ENCODE data around the gene KTN1.

DNA sequence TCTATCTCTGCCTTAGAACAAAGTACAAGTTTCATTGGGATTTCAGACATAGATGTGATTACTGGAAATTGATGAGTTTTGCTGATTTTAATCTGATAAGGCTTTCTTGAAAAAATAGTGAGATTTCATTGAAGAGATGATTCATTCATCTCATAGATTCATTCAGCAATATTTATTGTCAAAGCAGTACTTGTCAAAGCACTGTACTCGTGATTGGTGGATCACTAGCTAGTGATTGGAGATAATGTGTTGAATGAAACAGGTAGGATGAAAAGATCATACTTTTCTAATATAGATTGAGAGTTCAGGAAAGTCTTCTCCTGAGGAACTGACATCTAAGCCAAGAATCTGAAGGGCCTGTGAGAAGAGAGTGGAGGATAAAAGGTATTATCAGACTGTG lies 71.0 kb downstream of the KTN1 start:
- TF ChIP-seq, protein P1, sequence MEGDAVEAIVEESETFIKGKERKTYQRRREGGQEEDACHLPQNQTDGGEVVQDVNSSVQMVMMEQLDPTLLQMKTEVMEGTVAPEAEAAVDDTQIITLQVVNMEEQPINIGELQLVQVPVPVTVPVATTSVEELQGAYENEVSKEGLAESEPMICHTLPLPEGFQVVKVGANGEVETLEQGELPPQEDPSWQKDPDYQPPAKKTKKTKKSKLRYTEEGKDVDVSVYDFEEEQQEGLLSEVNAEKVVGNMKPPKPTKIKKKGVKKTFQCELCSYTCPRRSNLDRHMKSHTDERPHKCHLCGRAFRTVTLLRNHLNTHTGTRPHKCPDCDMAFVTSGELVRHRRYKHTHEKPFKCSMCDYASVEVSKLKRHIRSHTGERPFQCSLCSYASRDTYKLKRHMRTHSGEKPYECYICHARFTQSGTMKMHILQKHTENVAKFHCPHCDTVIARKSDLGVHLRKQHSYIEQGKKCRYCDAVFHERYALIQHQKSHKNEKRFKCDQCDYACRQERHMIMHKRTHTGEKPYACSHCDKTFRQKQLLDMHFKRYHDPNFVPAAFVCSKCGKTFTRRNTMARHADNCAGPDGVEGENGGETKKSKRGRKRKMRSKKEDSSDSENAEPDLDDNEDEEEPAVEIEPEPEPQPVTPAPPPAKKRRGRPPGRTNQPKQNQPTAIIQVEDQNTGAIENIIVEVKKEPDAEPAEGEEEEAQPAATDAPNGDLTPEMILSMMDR (IDR thresholded peaks at IDR 0.05; ENCODE audit: low read depth, low read length, poor library complexity, severe bottlenecking): no peak
- TF ChIP-seq EZH2phosphoT487 (IDR thresholded peaks at IDR 0.05; ENCODE audit: borderline replicate concordance, low read length): no peak

Data from DOHH2 (cell line).